ENCODE results near the gene CFAP99. TPM values are rescaled to one million over a fixed set of nuclear protein-coding genes. Genes with fewer than 3 reads are reported as not detected.

Gene CFAP99
- total and polyA plus RNA-seq, 9 of the 15 experiments (the other 6 are each of a cell fraction or from before 2014, with no cell fraction given): 0.07 to 0.18 (median 0.09) TPM; not detected in 6

- no peak overlapping the region for H3K27ac ChIP-seq (ENCODE audit: extremely low read depth, low read depth, low read length)
- H3K4me1 ChIP-seq (replicated peaks in 1 of 2; ENCODE audit: control insufficient read depth in 2 of 2, insufficient read depth in 2 of 2, low read length in 2 of 2): no peaks in the 10 kb centered on the region
- 91% methylated on average over 5 of the region's 5 CpGs for WGBS (ENCODE audit: insufficient coverage, low coverage, missing lambda C conversion rate)
- H3K9ac ChIP-seq (ENCODE audit: insufficient read depth in 1 of 2, low read depth in 2 of 2, low read length in 2 of 2): no peak overlapping the region
- ChIA-PET CTCF (ENCODE audit: low intra/inter-chr PET ratio) (no interaction called here), POLR2A (interaction anchor here (1.0 to 1.3 kb wide), 5 partner anchors 11 to 31 kb away, joined by 3 to 8 read pairs (median 3); no protein-coding TSS in a partner anchor)
- no TSS peak for BruUV-seq (replicated peaks)
- no peak overlapping the region for H3K4me2 ChIP-seq (ENCODE audit: insufficient read depth, low read length)
- TF ChIP-seq ZNF121 (CRISPR knock-in tag; conservative IDR thresholded peaks at IDR 0.05): peak; percentile 78
- no peak for TF ChIP-seq BRD9 (IDR thresholded peaks at IDR 0.05; ENCODE audit: low read depth, partially characterized antibody)
- no peaks in the 10 kb centered on the region for H3K9me3 ChIP-seq (replicated peaks; ENCODE audit: control insufficient read depth, insufficient read depth, low read depth, low read length)
- intact Hi-C loops (cut with micrococcal nuclease) (no loop called here), in situ Hi-C loops (cut with MboI) (no loop called here)
- no peaks in the 10 kb centered on the region for H3K27me3 ChIP-seq (ENCODE audit: control insufficient read depth in 2 of 2, insufficient read depth in 2 of 2, low read length in 2 of 2)
- H3K79me2 ChIP-seq (ENCODE audit: control insufficient read depth, insufficient read depth, low read length): peaks cover 29% of the 10 kb centered on the region; the same call in 2 of the 3 replicates
- no peak overlapping the region for H2AFZ ChIP-seq (ENCODE audit: low read depth, low read length)
- H3K36me3 ChIP-seq (ENCODE audit: control insufficient read depth, insufficient read depth, low read length): peaks cover 86% of the 10 kb centered on the region
- H3K9me1 ChIP-seq (ENCODE audit: control insufficient read depth, insufficient read depth, low read length): no peaks in the 10 kb centered on the region
- no peak for FAIRE-seq
- no peak overlapping the region for H3K4me3 ChIP-seq
- DNase-seq (ENCODE audit: extremely low read depth in 1 of 4, low spot score in 3 of 4): no peak
- ATAC-seq: no peak
- peaks cover 3% of the 10 kb centered on the region; the same call in 1 of the 2 replicates for H4K20me1 ChIP-seq (replicated peaks; ENCODE audit: control insufficient read depth, insufficient read depth, low read length)
These were observed 85.1 kb downstream of the CFAP99 start for GRCh38 chr4:2503809-2504208.

GRCh38 chr4:2507259-2507658, 88.5 kb downstream of the CFAP99 start:
- Histone ChIP-seq H3K4me2 (ENCODE audit: insufficient read depth, low read length) (no peak overlapping the region), H3K9me3 (replicated peaks; ENCODE audit: control insufficient read depth, insufficient read depth, low read depth, low read length) (no peaks in the 10 kb centered on the region), H3K9me1 (ENCODE audit: control insufficient read depth, insufficient read depth, low read length) (no peaks in the 10 kb centered on the region), H3K79me2 (ENCODE audit: control insufficient read depth, insufficient read depth, low read length) (peaks cover 17% of the 10 kb centered on the region; the same call in 2 of the 3 replicates), H2AFZ (ENCODE audit: low read depth, low read length) (no peak overlapping the region), H3K36me3 (ENCODE audit: control insufficient read depth, insufficient read depth, low read length) (peaks cover 84% of the 10 kb centered on the region), H3K4me1 (replicated peaks in 1 of 2; ENCODE audit: control insufficient read depth in 2 of 2, insufficient read depth in 2 of 2, low read length in 2 of 2) (no peaks in the 10 kb centered on the region; a peak in 1 of 5 replicates), H3K4me3 (no peak overlapping the region), H3K27ac (ENCODE audit: extremely low read depth, low read depth, low read length) (no peak overlapping the region), H4K20me1 (replicated peaks; ENCODE audit: control insufficient read depth, insufficient read depth, low read length) (peaks cover 9% of the 10 kb centered on the region; the same call in 1 of the 2 replicates), H3K9ac (ENCODE audit: insufficient read depth in 1 of 2, low read depth in 2 of 2, low read length in 2 of 2) (no peak overlapping the region), H3K27me3 (ENCODE audit: control insufficient read depth in 2 of 2, insufficient read depth in 2 of 2, low read length in 2 of 2) (no peaks in the 10 kb centered on the region)
- DNase-seq (ENCODE audit: extremely low read depth in 1 of 4, low spot score in 3 of 4): peak in 1 of 4 experiments; percentile 3
- ChIA-PET POLR2A (interaction anchor here (0.5 to 1.3 kb wide), 3 partner anchors 9 to 286 kb away, joined by 3 to 4 read pairs (median 4); no protein-coding TSS in a partner anchor), CTCF (ENCODE audit: low intra/inter-chr PET ratio) (no interaction called here)
- 90% methylated on average over 4 of the region's 4 CpGs for WGBS (ENCODE audit: insufficient coverage, low coverage, missing lambda C conversion rate)
- no TSS peak for BruUV-seq (replicated peaks)
- intact Hi-C loops (cut with micrococcal nuclease) (no loop called here), in situ Hi-C loops (cut with MboI) (no loop called here)
- TF ChIP-seq SMC3 (conservative IDR thresholded peaks at IDR 0.05; ENCODE audit: insufficient read depth, low read depth, low read length): no peak
- no peak for TF ChIP-seq PHF8 (IDR thresholded peaks at IDR 0.05; ENCODE audit: borderline replicate concordance, low read length)
- no peak for TF ChIP-seq ARID1B (IDR thresholded peaks at IDR 0.05)
- no peak for TF ChIP-seq TCFL5 (CRISPR knock-in tag; conservative IDR thresholded peaks at IDR 0.05)
- no peak for TF ChIP-seq SAFB (IDR thresholded peaks at IDR 0.05; ENCODE audit: borderline replicate concordance, low read depth, low read length)
- TF ChIP-seq NEUROD1 (IDR thresholded peaks at IDR 0.05; ENCODE audit: borderline replicate concordance, low read depth, low read length, partially characterized antibody): no peak
- FAIRE-seq: no peak
- no peak for ATAC-seq

All from K562 (cell line).